ENCODE measurements around the gene MMP23B. TPM values are rescaled to one million over a fixed set of nuclear protein-coding genes. Genes with fewer than 3 reads are reported as not detected.
"Not testable (repeated sequence)": the region's sequence is repeated elsewhere in the genome, so short reads cannot be mapped to it uniquely, and the experiment has no call there.

MMP23B gene
- 0.58 and 3.2 TPM in 2 replicates for total RNA-seq

GRCh38 chr1:1631782-1632420 is at the start of gene MMP23B:
TSS of gene MMP23B (plus strand) at chr1:1632173. CDS start at chr1:1632219, 46 bp downstream.
- no peak for DNase-seq (ENCODE audit: extremely low read depth, low read depth, low spot score)

- DNase-seq (ENCODE audit: extremely low read depth, low read depth, low spot score) = no peak
These were observed 49.2 kb upstream of the MMP23B start for GRCh38 chr1:1582585-1583346.

GRCh38 chr1:1583347-1584010 is 48.5 kb upstream of the MMP23B start:
- no peak for DNase-seq (ENCODE audit: extremely low read depth, low read depth, low spot score)

GRCh38 chr1:1591452-1591851 is 40.5 kb upstream of the MMP23B start:
- no peak for DNase-seq (ENCODE audit: extremely low read depth, low read depth, low spot score)

GRCh38 chr1:1593834-1594601 is 38.0 kb upstream of the MMP23B start:
- no peak for DNase-seq (ENCODE audit: extremely low read depth, low read depth, low spot score)

GRCh38 chr1:1594602-1595260 is 37.2 kb upstream of the MMP23B start:
- no peak for DNase-seq (ENCODE audit: extremely low read depth, low read depth, low spot score)

GRCh38 chr1:1595341-1595740 is 36.6 kb upstream of the MMP23B start:
- not testable (repeated sequence) for DNase-seq (ENCODE audit: extremely low read depth, low read depth, low spot score)

- DNase-seq (ENCODE audit: extremely low read depth, low read depth, low spot score) = no peak
These were observed 35.3 kb upstream of the MMP23B start for GRCh38 chr1:1596493-1597274.

GRCh38 chr1:1597275-1597930 is 34.6 kb upstream of the MMP23B start:
- DNase-seq (ENCODE audit: extremely low read depth, low read depth, low spot score) = no peak

GRCh38 chr1:1598051-1598719 is 33.8 kb upstream of the MMP23B start:
- no peak for DNase-seq (ENCODE audit: extremely low read depth, low read depth, low spot score)

- no peak for DNase-seq (ENCODE audit: extremely low read depth, low read depth, low spot score)
These were observed 33.3 kb upstream of the MMP23B start for GRCh38 chr1:1598720-1599029.

GRCh38 chr1:1599030-1599934 is 32.7 kb upstream of the MMP23B start:
- no peak for DNase-seq (ENCODE audit: extremely low read depth, low read depth, low spot score)

- no peak for DNase-seq (ENCODE audit: extremely low read depth, low read depth, low spot score)
These were observed 31.8 kb upstream of the MMP23B start, which contains the start of gene FNDC10 for GRCh38 chr1:1599935-1600860. TSS of gene FNDC10 (minus strand) at chr1:1600135. CDS start at chr1:1600015, 120 bp downstream.

GRCh38 chr1:1600861-1601563 is 31.0 kb upstream of the MMP23B start:
- DNase-seq (ENCODE audit: extremely low read depth, low read depth, low spot score) = no peak

GRCh38 chr1:1601564-1602303 is 30.2 kb upstream of the MMP23B start:
- DNase-seq (ENCODE audit: extremely low read depth, low read depth, low spot score) = no peak

Measured in glomerular endothelial cell (primary cell).